ENCODE measurements around the gene INHBB. TPM values are rescaled to one million over a fixed set of nuclear protein-coding genes. Genes with fewer than 3 reads are reported as not detected.

Gene INHBB
- total RNA-seq: 0.32 TPM in 1 of 2 replicates, not detected in the other

DNA sequence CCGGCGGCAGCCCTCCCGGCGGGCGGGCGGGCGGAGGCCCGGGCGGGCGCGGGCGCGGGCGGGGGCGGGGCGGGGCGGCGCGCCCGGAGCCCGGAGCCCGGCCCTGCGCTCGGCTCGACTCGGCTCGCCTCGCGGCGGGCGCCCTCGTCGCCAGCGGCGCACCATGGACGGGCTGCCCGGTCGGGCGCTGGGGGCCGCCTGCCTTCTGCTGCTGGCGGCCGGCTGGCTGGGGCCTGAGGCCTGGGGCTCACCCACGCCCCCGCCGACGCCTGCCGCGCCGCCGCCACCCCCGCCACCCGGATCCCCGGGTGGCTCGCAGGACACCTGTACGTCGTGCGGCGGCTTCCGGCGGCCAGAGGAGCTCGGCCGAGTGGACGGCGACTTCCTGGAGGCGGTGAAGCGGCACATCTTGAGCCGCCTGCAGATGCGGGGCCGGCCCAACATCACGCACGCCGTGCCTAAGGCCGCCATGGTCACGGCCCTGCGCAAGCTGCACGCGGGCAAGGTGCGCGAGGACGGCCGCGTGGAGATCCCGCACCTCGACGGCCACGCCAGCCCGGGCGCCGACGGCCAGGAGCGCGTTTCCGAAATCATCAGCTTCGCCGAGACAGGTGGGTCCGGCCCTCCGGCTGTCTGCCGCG, at the start of gene INHBB:
Gene INHBB, plus strand, starts transcription at position 111 of the 641 bp plus-strand sequence. Its CDS starts 53 bp downstream, at position 164.

Other genes with a start within 250 kb of the INHBB start
- 23.2 and 25.7 TPM in 2 replicates for gene TMEM185B, start 122.7 kb upstream of the INHBB start, total RNA-seq
- gene RALB, start 93.3 kb upstream of the INHBB start, total RNA-seq: 28.3 and 48.4 TPM in 2 replicates